ENCODE measurements around the gene NMB. TPM values are rescaled to one million over a fixed set of nuclear protein-coding genes. Genes with fewer than 3 reads are reported as not detected.
"Not testable (repeated sequence)": the region's sequence is repeated elsewhere in the genome, so short reads cannot be mapped to it uniquely, and the experiment has no call there.

NMB gene
- total and polyA plus RNA-seq, 10 donors: 1.0 to 5.5 (median 2.5) TPM

DNA sequence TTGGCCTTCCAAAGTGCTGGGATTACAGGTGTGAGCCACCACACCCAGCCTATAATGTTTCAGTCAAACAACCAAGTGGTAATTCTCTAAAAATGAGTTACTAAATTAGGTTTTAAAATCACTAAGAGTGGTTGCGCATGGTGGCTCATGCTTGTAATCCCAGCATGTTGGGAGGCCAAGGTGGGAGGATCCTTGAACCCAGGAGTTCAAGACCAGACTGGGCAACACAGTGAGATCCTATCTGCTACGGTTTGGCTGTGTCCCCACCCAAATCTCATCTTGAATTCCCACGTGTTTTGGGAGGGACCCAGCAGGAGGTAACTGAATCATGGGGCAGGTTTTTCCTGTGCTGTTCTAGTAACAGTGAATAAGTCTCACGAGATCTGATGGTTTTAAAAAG lies 31.9 kb upstream of the NMB start:
- H3K36me3 ChIP-seq: peaks cover 0 to 67% (median 36%) of the 10 kb centered on the region in 6 donors
- WGBS, 5 donors: 76 to 92% (median 86%) methylated on average over 4 of the region's 4 CpGs
- peaks cover 0 to 37% (median 12%) of the 10 kb centered on the region in 6 donors for H3K4me1 ChIP-seq
- no peaks in the 10 kb centered on the region for H3K9me3 ChIP-seq
- intact Hi-C loops (cut with DNase I; ENCODE audit: low total_unique reads): no loop called here
- TF ChIP-seq, protein P1, sequence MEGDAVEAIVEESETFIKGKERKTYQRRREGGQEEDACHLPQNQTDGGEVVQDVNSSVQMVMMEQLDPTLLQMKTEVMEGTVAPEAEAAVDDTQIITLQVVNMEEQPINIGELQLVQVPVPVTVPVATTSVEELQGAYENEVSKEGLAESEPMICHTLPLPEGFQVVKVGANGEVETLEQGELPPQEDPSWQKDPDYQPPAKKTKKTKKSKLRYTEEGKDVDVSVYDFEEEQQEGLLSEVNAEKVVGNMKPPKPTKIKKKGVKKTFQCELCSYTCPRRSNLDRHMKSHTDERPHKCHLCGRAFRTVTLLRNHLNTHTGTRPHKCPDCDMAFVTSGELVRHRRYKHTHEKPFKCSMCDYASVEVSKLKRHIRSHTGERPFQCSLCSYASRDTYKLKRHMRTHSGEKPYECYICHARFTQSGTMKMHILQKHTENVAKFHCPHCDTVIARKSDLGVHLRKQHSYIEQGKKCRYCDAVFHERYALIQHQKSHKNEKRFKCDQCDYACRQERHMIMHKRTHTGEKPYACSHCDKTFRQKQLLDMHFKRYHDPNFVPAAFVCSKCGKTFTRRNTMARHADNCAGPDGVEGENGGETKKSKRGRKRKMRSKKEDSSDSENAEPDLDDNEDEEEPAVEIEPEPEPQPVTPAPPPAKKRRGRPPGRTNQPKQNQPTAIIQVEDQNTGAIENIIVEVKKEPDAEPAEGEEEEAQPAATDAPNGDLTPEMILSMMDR (IDR thresholded peaks at IDR 0.05 in 8 of 11, conservative IDR thresholded peaks at IDR 0.05 in 3 of 11): no peak
- TF ChIP-seq POLR2A (IDR thresholded peaks at IDR 0.05) (no peak), POLR2AphosphoS5 (IDR thresholded peaks at IDR 0.05) (no peak)
- H3K27ac ChIP-seq: no peak overlapping the region
- no peak overlapping the region for H3K4me3 ChIP-seq
- no peak for DNase-seq
- H3K27me3 ChIP-seq (replicated peaks in 1 of 7): no peaks in the 10 kb centered on the region

DNA sequence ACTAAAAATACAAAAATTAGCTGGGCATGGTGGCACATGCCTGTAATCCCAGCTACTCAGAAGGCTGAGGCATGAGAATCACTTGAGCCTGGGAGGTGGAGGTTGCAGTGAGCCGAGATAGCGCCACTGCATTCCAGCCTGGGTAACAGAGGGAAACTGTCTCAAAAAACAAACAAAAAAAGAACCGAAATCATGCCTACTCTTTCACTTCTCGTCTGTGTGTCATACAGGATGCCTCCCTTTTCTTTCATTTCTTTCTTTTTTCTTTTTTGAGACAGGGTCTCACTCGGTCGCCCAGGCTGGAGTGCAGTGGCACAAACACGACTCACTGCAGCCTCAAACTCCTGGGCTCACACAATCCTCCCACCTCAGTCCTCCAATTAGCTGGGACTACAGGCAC lies 28.4 kb upstream of the NMB start:
- Histone ChIP-seq H3K27ac (peak overlapping the region in 3 of 8 donors; percentile 28 to 38 (median 31)), H3K36me3 (peaks cover 0 to 100% (median 46%) of the 10 kb centered on the region in 6 donors), H3K4me1 (peaks cover 0 to 44% (median 8%) of the 10 kb centered on the region in 6 donors)
- H3K9me3 ChIP-seq; DNase-seq; H3K4me3 ChIP-seq; H3K27me3 ChIP-seq (replicated peaks in 1 of 7); intact Hi-C loops (cut with DNase I; ENCODE audit: low total_unique reads): not testable (repeated sequence)
- 54 to 84% (median 77%) methylated on average over 7 of the region's 7 CpGs for WGBS, 5 donors

DNA sequence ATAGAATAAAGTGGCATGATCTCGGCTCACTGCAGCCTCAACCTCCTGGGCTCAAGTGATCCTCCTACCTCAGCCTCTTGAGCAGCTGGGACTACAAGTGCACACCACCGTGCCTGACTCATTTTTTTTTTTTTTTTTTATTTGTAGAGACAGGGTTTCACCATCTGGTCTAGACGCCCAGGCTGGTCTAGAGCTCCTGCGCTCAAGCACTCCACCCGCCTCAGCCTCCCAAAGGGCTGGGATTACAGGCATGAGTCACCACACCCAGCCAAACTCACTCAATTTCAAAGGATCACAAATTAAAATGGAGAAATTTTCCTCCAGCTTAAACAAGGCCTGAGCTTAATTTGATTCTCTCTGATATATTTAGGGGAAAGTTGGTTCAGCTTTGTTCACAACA lies 27.3 kb upstream of the NMB start:
- H3K4me1 ChIP-seq: peaks cover 0 to 40% (median 8%) of the 10 kb centered on the region in 6 donors
- 82 to 94% (median 86%) methylated on average over 4 to 5 of the region's 5 CpGs for WGBS, 5 donors
- TF ChIP-seq POLR2AphosphoS5 (IDR thresholded peaks at IDR 0.05): no peak
- TF ChIP-seq POLR2A (IDR thresholded peaks at IDR 0.05): no peak
- TF ChIP-seq, protein P1 (IDR thresholded peaks at IDR 0.05 in 8 of 11, conservative IDR thresholded peaks at IDR 0.05 in 3 of 11): no peak
- no peaks in the 10 kb centered on the region for H3K9me3 ChIP-seq
- no peak overlapping the region for H3K4me3 ChIP-seq
- H3K27me3 ChIP-seq (replicated peaks in 1 of 7): no peaks in the 10 kb centered on the region
- DNase-seq: no peak
- intact Hi-C loops (cut with DNase I; ENCODE audit: low total_unique reads): no loop called here
- H3K27ac ChIP-seq: no peak overlapping the region
- peaks cover 0 to 100% (median 39%) of the 10 kb centered on the region in 6 donors for H3K36me3 ChIP-seq

DNA sequence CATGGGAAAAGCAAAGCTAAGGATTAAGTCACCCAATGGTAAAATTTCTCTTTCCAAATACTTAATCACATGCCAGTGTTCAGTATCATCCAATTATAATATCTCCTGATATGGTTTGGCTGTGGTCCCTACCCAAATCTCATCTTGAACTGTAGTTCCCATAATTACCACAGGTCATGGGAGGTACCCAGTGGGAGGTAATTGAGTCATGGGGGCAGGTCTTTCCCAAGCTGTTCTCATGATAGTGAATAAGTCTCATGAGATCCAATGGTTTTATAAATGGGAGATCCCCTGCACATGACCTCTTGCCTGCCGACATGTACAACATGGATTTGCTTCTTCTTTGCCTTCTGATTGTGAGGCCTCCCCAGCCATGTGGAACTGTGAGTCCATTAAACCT lies 26.1 kb upstream of the NMB start:
- no peak for DNase-seq
- intact Hi-C loops (cut with DNase I; ENCODE audit: low total_unique reads): no loop called here
- H3K4me3 ChIP-seq: no peak overlapping the region
- H3K4me1 ChIP-seq: peaks cover 0 to 36% (median 8%) of the 10 kb centered on the region in 6 donors
- no peaks in the 10 kb centered on the region for H3K9me3 ChIP-seq
- H3K27ac ChIP-seq: no peak overlapping the region
- no peaks in the 10 kb centered on the region for H3K27me3 ChIP-seq (replicated peaks in 1 of 7)
- H3K36me3 ChIP-seq: peaks cover 0 to 100% (median 38%) of the 10 kb centered on the region in 6 donors
- TF ChIP-seq POLR2A (IDR thresholded peaks at IDR 0.05) (no peak), POLR2AphosphoS5 (IDR thresholded peaks at IDR 0.05) (no peak)
- TF ChIP-seq, protein P1 (IDR thresholded peaks at IDR 0.05 in 8 of 11, conservative IDR thresholded peaks at IDR 0.05 in 3 of 11): no peak
- 33 to 100% (median 85%) methylated on average over 1 of the region's 1 CpG for WGBS, 5 donors

DNA sequence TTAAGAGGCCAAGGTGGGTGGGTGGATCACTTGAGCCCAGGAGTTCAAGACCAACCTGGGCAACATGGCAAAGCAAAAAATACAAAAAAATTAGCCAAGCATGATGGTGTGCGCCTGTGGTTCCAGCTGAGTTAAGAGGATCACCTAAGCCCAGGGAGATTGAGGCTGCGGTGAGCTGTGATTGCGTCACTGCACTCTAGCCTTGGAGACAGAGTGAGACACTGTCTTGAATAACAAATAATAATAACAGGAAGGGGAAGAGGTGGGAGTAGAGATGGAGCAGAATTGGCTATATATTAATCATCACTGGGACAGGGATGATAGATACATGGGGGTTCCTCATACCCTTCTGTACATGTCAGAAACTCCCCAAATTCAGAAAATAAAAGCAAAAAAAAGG lies 23.8 kb upstream of the NMB start:
- no peak for DNase-seq
- no peak overlapping the region for H3K27ac ChIP-seq
- intact Hi-C loops (cut with DNase I; ENCODE audit: low total_unique reads): no loop called here
- 77 to 90% (median 82%) methylated on average over 3 of the region's 3 CpGs for WGBS, 5 donors
- no peaks in the 10 kb centered on the region for H3K9me3 ChIP-seq
- peaks cover 0 to 32% (median 8%) of the 10 kb centered on the region in 6 donors for H3K4me1 ChIP-seq
- TF ChIP-seq POLR2AphosphoS5 (IDR thresholded peaks at IDR 0.05) (no peak), POLR2A (IDR thresholded peaks at IDR 0.05) (no peak)
- TF ChIP-seq, protein P1 (IDR thresholded peaks at IDR 0.05 in 8 of 11, conservative IDR thresholded peaks at IDR 0.05 in 3 of 11): no peak
- H3K27me3 ChIP-seq (replicated peaks in 1 of 7): no peaks in the 10 kb centered on the region
- H3K4me3 ChIP-seq: no peak overlapping the region
- peaks cover 0 to 100% (median 38%) of the 10 kb centered on the region in 6 donors for H3K36me3 ChIP-seq

All from spleen (tissue), 11 donors.